Natural killer cell (primary cell): ENCODE data around the gene NIPBL. TPM values are rescaled to one million over a fixed set of nuclear protein-coding genes. Genes with fewer than 3 reads are reported as not detected.

Experiments
- ATAC-seq, 3 donors: fragments of 150-1000 bp in 2 of 3; fragments of 200-7000 bp in 1 of 3; cut with Tn5 transposase; 1 replicate in 1 of 3; 2 replicates in 2 of 3; pipeline ENCODE4 v1.10.0; 2021; ENCODE audit warnings: mild to moderate bottlenecking in 2 of 3, moderate library complexity in 2 of 3
- DNase-seq, 2 donors: peaks; one replicate each; pipeline versions ENCODE4 v3.0.0 to v3.0.0-alpha.2; 2013 to 2021; ENCODE audit warnings: mixed read lengths in 1 of 2
- H3K27ac ChIP-seq: one replicate; pipeline ENCODE4 v1.5.1; 2013; ENCODE audit warnings: mild to moderate bottlenecking, low read length
- H3K27me3 ChIP-seq: one replicate; pipeline ENCODE4 v1.6.1; 2013; ENCODE audit warnings: low read length; ENCODE audit not compliant: control insufficient read depth, insufficient read depth
- H3K36me3 ChIP-seq: one replicate; pipeline ENCODE4 v1.6.1; 2013; ENCODE audit warnings: low read length; ENCODE audit not compliant: control insufficient read depth, insufficient read depth
- H3K4me1 ChIP-seq: one replicate; pipeline ENCODE4 v1.6.1; 2013; ENCODE audit warnings: low read length; ENCODE audit not compliant: control insufficient read depth, insufficient read depth
- H3K4me3 ChIP-seq: one replicate; pipeline ENCODE4 v1.5.1; 2013; ENCODE audit warnings: low read length
- H3K9me3 ChIP-seq: one replicate; pipeline ENCODE4 v1.6.1; 2013; ENCODE audit warnings: low read length; ENCODE audit not compliant: control insufficient read depth, insufficient read depth
- H3K27ac Mint-ChIP-seq, 2 donors: one replicate each; pipeline ENCODE4 v1.8.0; 2022; ENCODE audit warnings: mild to moderate bottlenecking in 2 of 2, mixed read lengths in 2 of 2, moderate library complexity in 1 of 2
- H3K27me3 Mint-ChIP-seq, 2 donors: one replicate each; pipeline ENCODE4 v1.8.0; 2022; ENCODE audit warnings: low read depth in 2 of 2, mixed read lengths in 2 of 2
- H3K36me3 Mint-ChIP-seq: one replicate; pipeline ENCODE4 v1.8.0; 2022; ENCODE audit warnings: mixed read lengths
- H3K4me1 Mint-ChIP-seq, 2 donors: one replicate each; pipeline ENCODE4 v1.8.0; 2022; ENCODE audit warnings: mixed read lengths in 2 of 2
- H3K4me3 Mint-ChIP-seq: one replicate; pipeline ENCODE4 v1.8.0; 2022; ENCODE audit warnings: mild to moderate bottlenecking, moderate library complexity, mixed read lengths
- H3K9me3 Mint-ChIP-seq, 2 donors: one replicate each; pipeline ENCODE4 v1.8.0; 2022; ENCODE audit warnings: mixed read lengths in 2 of 2
- WGBS: methylation state at CpG from one replicate; pipeline ENCODE4 v1.1.7; 2013; ENCODE audit warnings: missing lambda C conversion rate; ENCODE audit not compliant: insufficient coverage; 5-methylcytosine and 5-hydroxymethylcytosine counted together
- intact Hi-C: fragments of 100-400 bp; cut with micrococcal nuclease; formaldehyde crosslinking; loops from one replicate; pipeline ENCODE4 v1.14.2; 2022
- total RNA-seq, 4 donors: library from RNA; stranded (reverse); fragments of 120-200 nt in 1 of 4; gene quantifications; one replicate each; pipeline versions ENCODE4 v1.2.3 to v1.2.4, GENCODE V29; 2013 to 2022
- TF ChIP-seq, protein P1 (sequence below): fragments of 200-600 bp; IDR thresholded peaks from one replicate; pipeline ENCODE4 v1.8.0; 2022; ENCODE audit warnings: antibody characterized with exemption

The NIPBL gene
- total RNA-seq, 3 donors from 2014 or later (not counting 1 experiment from before 2014, with no cell fraction given), result 137 to 153 (median 145) TPM

DNA sequence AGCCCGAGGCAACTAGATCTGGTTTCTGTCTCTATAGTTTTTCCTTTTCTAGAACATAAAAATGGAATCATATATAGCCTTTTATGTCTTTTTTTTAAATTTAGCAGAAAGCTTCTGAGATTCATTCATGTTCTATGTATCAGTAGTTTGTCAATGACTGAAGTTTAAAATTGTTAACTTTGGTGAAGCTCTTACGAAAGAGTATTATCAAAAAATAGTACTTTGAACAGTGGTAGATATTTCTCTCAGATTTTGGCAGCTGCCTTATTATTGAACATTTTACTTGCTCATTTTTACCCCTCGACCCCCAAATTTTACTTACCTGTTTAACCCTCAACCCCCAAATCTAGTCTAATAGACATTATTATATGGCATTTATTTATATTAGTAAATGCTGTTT lies 10.2 kb downstream of the NIPBL start:
- Mint-ChIP-seq H3K4me3 (peak overlapping the region; percentile 50), H3K4me1 (peaks cover 78 to 82% of the 10 kb centered on the region in 2 donors), H3K27ac (peak overlapping the region; percentile 34 to 35), H3K36me3 (no peaks in the 10 kb centered on the region), H3K9me3 (no peaks in the 10 kb centered on the region), H3K27me3 (no peaks in the 10 kb centered on the region)
- Histone ChIP-seq H3K9me3 (no peaks in the 10 kb centered on the region), H3K36me3 (peaks cover 10% of the 10 kb centered on the region), H3K27ac (no peak overlapping the region), H3K4me1 (peaks cover 13% of the 10 kb centered on the region), H3K4me3 (no peak overlapping the region), H3K27me3 (no peaks in the 10 kb centered on the region)
- TF ChIP-seq, protein P1, sequence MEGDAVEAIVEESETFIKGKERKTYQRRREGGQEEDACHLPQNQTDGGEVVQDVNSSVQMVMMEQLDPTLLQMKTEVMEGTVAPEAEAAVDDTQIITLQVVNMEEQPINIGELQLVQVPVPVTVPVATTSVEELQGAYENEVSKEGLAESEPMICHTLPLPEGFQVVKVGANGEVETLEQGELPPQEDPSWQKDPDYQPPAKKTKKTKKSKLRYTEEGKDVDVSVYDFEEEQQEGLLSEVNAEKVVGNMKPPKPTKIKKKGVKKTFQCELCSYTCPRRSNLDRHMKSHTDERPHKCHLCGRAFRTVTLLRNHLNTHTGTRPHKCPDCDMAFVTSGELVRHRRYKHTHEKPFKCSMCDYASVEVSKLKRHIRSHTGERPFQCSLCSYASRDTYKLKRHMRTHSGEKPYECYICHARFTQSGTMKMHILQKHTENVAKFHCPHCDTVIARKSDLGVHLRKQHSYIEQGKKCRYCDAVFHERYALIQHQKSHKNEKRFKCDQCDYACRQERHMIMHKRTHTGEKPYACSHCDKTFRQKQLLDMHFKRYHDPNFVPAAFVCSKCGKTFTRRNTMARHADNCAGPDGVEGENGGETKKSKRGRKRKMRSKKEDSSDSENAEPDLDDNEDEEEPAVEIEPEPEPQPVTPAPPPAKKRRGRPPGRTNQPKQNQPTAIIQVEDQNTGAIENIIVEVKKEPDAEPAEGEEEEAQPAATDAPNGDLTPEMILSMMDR, result no peak
- DNase-seq (no peak), ATAC-seq (no peak)
- no CpG with 5 or more reads among the region's 3 CpGs for WGBS
- intact Hi-C loops, result no loop called here

DNA sequence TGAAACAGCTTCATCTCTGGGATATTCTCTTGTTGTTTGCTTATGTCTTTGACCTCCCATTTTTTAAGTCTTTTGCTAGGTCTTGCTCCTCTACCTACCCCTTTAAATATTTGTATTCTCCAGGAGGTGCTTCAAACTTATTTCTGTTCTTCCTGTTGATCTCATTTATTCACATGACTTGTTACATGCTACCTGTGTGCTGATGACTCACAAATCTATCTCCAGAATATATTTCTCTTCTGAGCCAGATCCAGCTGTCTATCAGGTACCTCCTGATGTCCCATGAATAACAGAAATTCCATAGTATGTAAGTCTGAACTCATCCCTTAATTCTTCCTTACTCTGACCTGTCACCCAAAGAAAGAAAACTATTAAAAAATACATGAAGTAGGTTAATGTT lies 11.0 kb downstream of the NIPBL start:
- Histone ChIP-seq H3K4me1 (peaks cover 13% of the 10 kb centered on the region), H3K27me3 (no peaks in the 10 kb centered on the region), H3K36me3 (peaks cover 10% of the 10 kb centered on the region), H3K9me3 (no peaks in the 10 kb centered on the region), H3K27ac (no peak overlapping the region), H3K4me3 (no peak overlapping the region)
- ATAC-seq (no peak), DNase-seq (no peak)
- H3K4me3 Mint-ChIP-seq, result no peak overlapping the region
- peak overlapping the region; percentile 3 to 66 for H3K27ac Mint-ChIP-seq
- intact Hi-C loops, result no loop called here
- H3K36me3 Mint-ChIP-seq, result no peaks in the 10 kb centered on the region
- TF ChIP-seq, protein P1, result no peak
- H3K9me3 Mint-ChIP-seq, result no peaks in the 10 kb centered on the region
- no peaks in the 10 kb centered on the region for H3K27me3 Mint-ChIP-seq
- peaks cover 74 to 79% of the 10 kb centered on the region in 2 donors for H3K4me1 Mint-ChIP-seq

DNA sequence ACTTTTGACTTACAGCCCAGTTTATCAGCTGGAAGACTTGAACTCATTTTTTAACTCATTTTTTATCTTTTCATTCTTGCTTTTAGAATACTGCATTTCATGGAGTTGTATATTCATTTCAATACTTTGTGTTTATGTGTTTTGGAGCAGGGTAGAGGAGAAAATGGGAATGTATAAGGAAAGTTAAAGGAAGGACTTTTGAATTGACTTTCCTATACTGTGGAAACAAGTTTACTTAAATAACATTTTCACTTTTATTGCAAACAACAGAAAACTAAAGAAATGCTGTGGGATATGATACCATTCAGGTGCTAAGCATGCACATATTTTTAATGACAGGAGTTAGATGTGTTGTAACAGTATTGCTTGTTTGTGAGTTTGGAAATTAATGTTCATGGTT lies 11.7 kb downstream of the NIPBL start:
- ATAC-seq (no peak), DNase-seq (no peak)
- no peak overlapping the region for H3K27ac ChIP-seq
- H3K9me3 ChIP-seq, result no peaks in the 10 kb centered on the region
- no peak overlapping the region for H3K4me3 ChIP-seq
- H3K27me3 ChIP-seq, result no peaks in the 10 kb centered on the region
- peaks cover 13% of the 10 kb centered on the region for H3K4me1 ChIP-seq
- H3K9me3 Mint-ChIP-seq, result no peaks in the 10 kb centered on the region
- no peaks in the 10 kb centered on the region for H3K27me3 Mint-ChIP-seq
- no peaks in the 10 kb centered on the region for H3K36me3 Mint-ChIP-seq
- TF ChIP-seq, protein P1, result no peak
- peaks cover 10% of the 10 kb centered on the region for H3K36me3 ChIP-seq
- H3K4me1 Mint-ChIP-seq, result peaks cover 74 to 79% of the 10 kb centered on the region in 2 donors
- intact Hi-C loops, result no loop called here
- no peak overlapping the region for H3K4me3 Mint-ChIP-seq
- H3K27ac Mint-ChIP-seq, result peak overlapping the region in 1 of 2 donors; percentile 3

GRCh38 chr5:36889264-36889663 lies 12.7 kb downstream of the NIPBL start:
- no CpG with 5 or more reads among the region's 1 CpG for WGBS
- TF ChIP-seq, protein P1, result no peak
- H3K4me3 Mint-ChIP-seq, result no peak overlapping the region
- ATAC-seq (no peak), DNase-seq (no peak)
- peak overlapping the region in 1 of 2 donors; percentile 42 for H3K27ac Mint-ChIP-seq
- H3K4me1 Mint-ChIP-seq, result peaks cover 78 to 81% of the 10 kb centered on the region in 2 donors
- intact Hi-C loops, result no loop called here
- no peaks in the 10 kb centered on the region for H3K36me3 Mint-ChIP-seq
- no peaks in the 10 kb centered on the region for H3K9me3 Mint-ChIP-seq
- H3K9me3 ChIP-seq, result no peaks in the 10 kb centered on the region
- H3K4me1 ChIP-seq, result peaks cover 13% of the 10 kb centered on the region
- no peaks in the 10 kb centered on the region for H3K27me3 Mint-ChIP-seq
- peaks cover 10% of the 10 kb centered on the region for H3K36me3 ChIP-seq
- no peak overlapping the region for H3K27ac ChIP-seq
- no peaks in the 10 kb centered on the region for H3K27me3 ChIP-seq
- H3K4me3 ChIP-seq, result no peak overlapping the region
